HL-60 (cell line): Measurements from ENCODE around the gene SHC3.

Experiments
- CTCF ChIP-seq: IDR thresholded peaks from one replicate; pipeline ENCODE4 v1.5.1; 2011; ENCODE audit warnings: low read length, control low read depth, inconsistent platforms; ENCODE audit not compliant: insufficient read depth
- GABPA ChIP-seq: IDR thresholded peaks from 2 replicates; pipeline ENCODE4 v1.6.1; 2012; ENCODE audit warnings: low read depth
- POLR2AphosphoS5 ChIP-seq: IDR thresholded peaks from 2 replicates; pipeline ENCODE4 v1.6.1; 2012; ENCODE audit warnings: low read depth
- REST ChIP-seq: IDR thresholded peaks from 2 replicates; pipeline ENCODE4 v1.6.1; 2012; ENCODE audit warnings: low read depth; ENCODE audit not compliant: insufficient replicate concordance
- SPI1 ChIP-seq: IDR thresholded peaks from 2 replicates; pipeline ENCODE4 v1.6.1; 2012; ENCODE audit warnings: low read depth, mild to moderate bottlenecking, borderline replicate concordance

DNA sequence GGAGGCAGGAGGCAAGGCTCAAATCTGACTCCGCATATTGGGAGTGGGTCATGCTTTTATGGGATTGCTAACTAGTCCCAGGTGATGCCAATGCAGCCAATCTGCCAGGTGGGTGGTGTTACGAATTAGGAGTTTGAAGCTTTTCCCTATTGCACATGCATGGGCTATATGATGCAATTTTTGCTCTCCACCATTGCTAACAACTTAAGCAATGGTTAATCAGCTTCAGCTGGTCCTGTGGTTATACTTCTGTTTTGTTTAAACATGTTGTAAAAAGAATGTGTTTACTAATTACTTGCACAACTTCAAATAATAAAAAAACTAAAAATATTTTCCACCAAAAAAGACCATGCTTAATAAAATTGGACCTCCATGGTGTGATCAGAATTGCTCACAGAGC is 55.7 kb downstream of the SHC3 start:
- TF ChIP-seq CTCF (no peak), REST (no peak), POLR2AphosphoS5 (no peak), GABPA (no peak), SPI1 (no peak)
